K562 (cell line): ENCODE data around the gene ANKH.

ENCODE experiments used
- BRD4 ChIP-seq: fragments of 200-600 bp; sonication (generic); IDR thresholded peaks from 2 replicates; pipeline ENCODE4 v1.6.1; 2017; ENCODE audit warnings: inconsistent platforms
- MYC ChIP-seq, 2 experiments: fragments of 250-450 bp in 1 of 2; sonication (Bioruptor Pico) in 1 of 2; IDR thresholded peaks; 2 replicates each; pipeline versions ENCODE4 v1.5.1 to v1.6.1; 2012 to 2021; ENCODE audit warnings: low read depth in 2 of 2, borderline replicate concordance in 1 of 2, improper control_type of control experiment in 1 of 2, low read length in 1 of 2, mild to moderate bottlenecking in 1 of 2, moderate library complexity in 1 of 2
- POLR2A ChIP-seq: fragments of 450-650 bp; conservative IDR thresholded peaks from 2 replicates; pipeline ENCODE4 v1.6.1; 2016
- ZNF586 ChIP-seq: fragments of 450-650 bp; formaldehyde crosslinking; conservative IDR thresholded peaks from 2 replicates; pipeline ENCODE4 v1.4.0; 2020; ENCODE audit warnings: mild to moderate bottlenecking, moderate library complexity
- TF ChIP-seq, protein P1 (sequence below): fragments of 250-450 bp; sonication (Bioruptor Pico); IDR thresholded peaks from 2 replicates; pipeline ENCODE4 v1.6.1; 2021; ENCODE audit warnings: mild to moderate bottlenecking
- TF ChIP-seq, protein P2 (sequence below): sonication (generic); formaldehyde crosslinking; IDR thresholded peaks from 2 replicates; pipeline ENCODE4 v1.9.0; 2022; ENCODE audit warnings: mild to moderate bottlenecking, missing genetic modification reagents

DNA sequence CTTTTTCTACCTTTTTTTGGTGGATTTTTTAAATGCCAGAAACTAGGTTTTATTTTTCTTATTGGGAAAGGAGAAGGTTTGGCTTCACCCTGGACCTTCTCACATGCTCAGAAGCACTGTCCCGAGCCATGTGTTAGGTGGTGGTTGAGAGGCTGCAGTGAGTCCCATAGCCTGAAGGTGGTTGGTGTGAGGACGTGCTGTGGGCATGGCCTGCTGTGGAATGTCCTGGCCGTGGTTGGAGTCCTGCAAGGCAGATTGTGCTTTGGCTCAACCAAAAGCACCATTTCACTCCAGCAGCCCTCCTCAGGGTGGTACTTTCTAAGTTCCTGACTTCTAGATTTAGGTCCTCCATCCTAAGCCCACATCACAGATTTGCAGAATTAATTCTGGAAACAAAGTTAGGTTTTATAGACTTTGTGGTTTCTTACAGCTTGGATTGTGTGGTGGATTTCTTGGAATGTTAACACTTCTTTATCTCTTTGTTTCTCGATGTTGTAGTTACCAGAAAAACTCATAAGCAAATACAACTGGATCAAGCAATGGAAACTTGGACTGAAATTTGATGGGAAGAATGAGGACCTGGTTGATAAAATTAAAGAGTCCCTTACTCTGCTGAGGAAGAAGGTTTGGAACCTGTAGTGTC is 184.4 kb downstream of the ANKH start:
- TF ChIP-seq MYC (IDR thresholded peaks at IDR 0.05; ENCODE audit: low read depth, low read length) (no peak), MYC (CRISPR knock-in tag; IDR thresholded peaks at IDR 0.05; ENCODE audit: borderline replicate concordance, low read depth) (no peak), ZNF586 (CRISPR knock-in tag) (no peak), BRD4 (no peak), POLR2A (no peak)
- TF ChIP-seq, protein P1, sequence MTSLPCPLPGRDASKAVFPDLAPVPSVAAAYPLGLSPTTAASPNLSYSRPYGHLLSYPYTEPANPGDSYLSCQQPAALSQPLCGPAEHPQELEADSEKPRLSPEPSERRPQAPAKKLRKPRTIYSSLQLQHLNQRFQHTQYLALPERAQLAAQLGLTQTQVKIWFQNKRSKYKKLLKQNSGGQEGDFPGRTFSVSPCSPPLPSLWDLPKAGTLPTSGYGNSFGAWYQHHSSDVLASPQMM (CRISPR knock-in tag): no peak
- TF ChIP-seq, protein P2, sequence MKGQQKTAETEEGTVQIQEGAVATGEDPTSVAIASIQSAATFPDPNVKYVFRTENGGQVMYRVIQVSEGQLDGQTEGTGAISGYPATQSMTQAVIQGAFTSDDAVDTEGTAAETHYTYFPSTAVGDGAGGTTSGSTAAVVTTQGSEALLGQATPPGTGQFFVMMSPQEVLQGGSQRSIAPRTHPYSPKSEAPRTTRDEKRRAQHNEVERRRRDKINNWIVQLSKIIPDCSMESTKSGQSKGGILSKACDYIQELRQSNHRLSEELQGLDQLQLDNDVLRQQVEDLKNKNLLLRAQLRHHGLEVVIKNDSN (CRISPR knock-in tag): no peak
